HepG2 (cell line): Measurements from ENCODE around the gene LHPP. TPM values are rescaled to one million over a fixed set of nuclear protein-coding genes. Genes with fewer than 3 reads are reported as not detected.

Experiments used
- GLI4 ChIP-seq: sonication (generic); formaldehyde crosslinking; IDR thresholded peaks from 2 replicates; pipeline ENCODE4 v1.5.1; 2020; ENCODE audit warnings: missing genetic modification reagents, mild to moderate bottlenecking, moderate library complexity, borderline replicate concordance
- JUND ChIP-seq: sonication (generic); formaldehyde crosslinking; IDR thresholded peaks from 2 replicates; pipeline ENCODE4 v1.8.0; 2022; ENCODE audit warnings: mild to moderate bottlenecking, missing genetic modification reagents
- KLF12 ChIP-seq: sonication (generic); formaldehyde crosslinking; IDR thresholded peaks from 2 replicates; pipeline ENCODE4 v1.4.0; 2020; ENCODE audit warnings: missing genetic modification reagents, borderline replicate concordance
- MEF2D ChIP-seq: sonication (generic); formaldehyde crosslinking; IDR thresholded peaks from 2 replicates; pipeline ENCODE4 v1.5.1; 2020; ENCODE audit warnings: mild to moderate bottlenecking, missing genetic modification reagents
- SIX4 ChIP-seq: sonication (generic); formaldehyde crosslinking; IDR thresholded peaks from 2 replicates; pipeline ENCODE4 v1.4.0; 2020; ENCODE audit warnings: missing genetic modification reagents
- YEATS2 ChIP-seq: sonication (generic); formaldehyde crosslinking; IDR thresholded peaks from 2 replicates; pipeline ENCODE4 v1.4.0; 2020; ENCODE audit warnings: missing genetic modification reagents, borderline replicate concordance
- ZNF230 ChIP-seq: sonication (generic); formaldehyde crosslinking; IDR thresholded peaks from 2 replicates; pipeline ENCODE4 v1.4.0; 2020; ENCODE audit warnings: mild to moderate bottlenecking, missing genetic modification reagents
- ZNF747 ChIP-seq: sonication (generic); formaldehyde crosslinking; IDR thresholded peaks from 2 replicates; pipeline ENCODE4 v1.8.1; 2023; ENCODE audit warnings: missing genetic modification reagents, mild to moderate bottlenecking, borderline replicate concordance
- ZNF788 ChIP-seq: sonication (generic); formaldehyde crosslinking; IDR thresholded peaks from 2 replicates; pipeline ENCODE4 v1.5.0; 2020; ENCODE audit warnings: mild to moderate bottlenecking, missing genetic modification reagents, borderline replicate concordance
- polyA plus RNA-seq, 8 experiments: library from polyadenylated mRNA; depleted of rRNA in 3 of 8; stranded (reverse) in 7 of 8; unstranded in 1 of 8; fragments of >200 nt; fragmentation: Illumina TruSeq in 4 of 8; extraction: Trizol in 4 of 8; gene quantifications; 2 replicates each; pipeline versions ENCODE4 v1.2.1 to v1.2.3, GENCODE V29; 2011 to 2016; ENCODE audit warnings: low read depth in 4 of 8, missing spikeins in 1 of 8, mixed read lengths in 1 of 8; ENCODE audit not compliant: insufficient read depth in 1 of 8
- total RNA-seq, 5 experiments: library from RNA; depleted of rRNA; stranded (reverse); fragments of >200 nt; fragmentation: Illumina TruSeq; extraction: Trizol; gene quantifications; 2 replicates each; pipeline ENCODE4 v1.2.3, GENCODE V29; 2016; ENCODE audit warnings: low read depth in 1 of 5
- TF ChIP-seq, protein P1 (sequence below): sonication (generic); formaldehyde crosslinking; IDR thresholded peaks from 2 replicates; pipeline ENCODE4 v1.8.1; 2023; ENCODE audit warnings: mild to moderate bottlenecking, missing genetic modification reagents
- TF ChIP-seq, protein P2 (sequence below): sonication (generic); formaldehyde crosslinking; IDR thresholded peaks from 2 replicates; pipeline ENCODE4 v1.4.0; 2020; ENCODE audit warnings: mild to moderate bottlenecking, missing genetic modification reagents, borderline replicate concordance
- TF ChIP-seq, protein P3 (sequence below): sonication (generic); formaldehyde crosslinking; IDR thresholded peaks from 2 replicates; pipeline ENCODE4 v1.4.0; 2020; ENCODE audit warnings: missing genetic modification reagents

Gene LHPP
- total and polyA plus RNA-seq, 2 of the 13 experiments (the other 11 are each of a cell fraction or from before 2014, with no cell fraction given) = 5.2 to 13.1 TPM

DNA sequence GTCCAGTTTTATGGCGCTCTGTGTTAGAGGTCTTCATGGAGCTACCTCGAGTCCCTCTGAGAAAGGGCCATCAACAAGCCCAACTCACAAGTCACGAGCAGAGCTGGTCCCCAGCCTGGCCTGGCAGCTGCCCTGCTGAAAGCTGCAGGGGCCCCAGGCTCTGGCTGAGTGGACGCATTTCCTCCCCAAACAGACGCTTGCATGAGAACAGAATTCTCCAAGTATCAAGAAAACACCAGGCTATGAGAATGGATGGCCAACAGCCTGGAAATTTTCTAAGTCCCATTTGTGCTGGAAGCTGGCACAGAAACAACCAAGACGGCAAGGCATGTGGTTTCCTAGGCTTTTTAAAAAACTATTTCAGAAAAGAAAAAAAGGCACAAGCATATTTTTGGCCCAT lies 167.8 kb downstream of the LHPP start (continued):
- TF ChIP-seq, protein P1, sequence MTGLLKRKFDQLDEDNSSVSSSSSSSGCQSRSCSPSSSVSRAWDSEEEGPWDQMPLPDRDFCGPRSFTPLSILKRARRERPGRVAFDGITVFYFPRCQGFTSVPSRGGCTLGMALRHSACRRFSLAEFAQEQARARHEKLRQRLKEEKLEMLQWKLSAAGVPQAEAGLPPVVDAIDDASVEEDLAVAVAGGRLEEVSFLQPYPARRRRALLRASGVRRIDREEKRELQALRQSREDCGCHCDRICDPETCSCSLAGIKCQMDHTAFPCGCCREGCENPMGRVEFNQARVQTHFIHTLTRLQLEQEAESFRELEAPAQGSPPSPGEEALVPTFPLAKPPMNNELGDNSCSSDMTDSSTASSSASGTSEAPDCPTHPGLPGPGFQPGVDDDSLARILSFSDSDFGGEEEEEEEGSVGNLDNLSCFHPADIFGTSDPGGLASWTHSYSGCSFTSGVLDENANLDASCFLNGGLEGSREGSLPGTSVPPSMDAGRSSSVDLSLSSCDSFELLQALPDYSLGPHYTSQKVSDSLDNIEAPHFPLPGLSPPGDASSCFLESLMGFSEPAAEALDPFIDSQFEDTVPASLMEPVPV (CRISPR knock-in tag) = no peak
- TF ChIP-seq, protein P2, sequence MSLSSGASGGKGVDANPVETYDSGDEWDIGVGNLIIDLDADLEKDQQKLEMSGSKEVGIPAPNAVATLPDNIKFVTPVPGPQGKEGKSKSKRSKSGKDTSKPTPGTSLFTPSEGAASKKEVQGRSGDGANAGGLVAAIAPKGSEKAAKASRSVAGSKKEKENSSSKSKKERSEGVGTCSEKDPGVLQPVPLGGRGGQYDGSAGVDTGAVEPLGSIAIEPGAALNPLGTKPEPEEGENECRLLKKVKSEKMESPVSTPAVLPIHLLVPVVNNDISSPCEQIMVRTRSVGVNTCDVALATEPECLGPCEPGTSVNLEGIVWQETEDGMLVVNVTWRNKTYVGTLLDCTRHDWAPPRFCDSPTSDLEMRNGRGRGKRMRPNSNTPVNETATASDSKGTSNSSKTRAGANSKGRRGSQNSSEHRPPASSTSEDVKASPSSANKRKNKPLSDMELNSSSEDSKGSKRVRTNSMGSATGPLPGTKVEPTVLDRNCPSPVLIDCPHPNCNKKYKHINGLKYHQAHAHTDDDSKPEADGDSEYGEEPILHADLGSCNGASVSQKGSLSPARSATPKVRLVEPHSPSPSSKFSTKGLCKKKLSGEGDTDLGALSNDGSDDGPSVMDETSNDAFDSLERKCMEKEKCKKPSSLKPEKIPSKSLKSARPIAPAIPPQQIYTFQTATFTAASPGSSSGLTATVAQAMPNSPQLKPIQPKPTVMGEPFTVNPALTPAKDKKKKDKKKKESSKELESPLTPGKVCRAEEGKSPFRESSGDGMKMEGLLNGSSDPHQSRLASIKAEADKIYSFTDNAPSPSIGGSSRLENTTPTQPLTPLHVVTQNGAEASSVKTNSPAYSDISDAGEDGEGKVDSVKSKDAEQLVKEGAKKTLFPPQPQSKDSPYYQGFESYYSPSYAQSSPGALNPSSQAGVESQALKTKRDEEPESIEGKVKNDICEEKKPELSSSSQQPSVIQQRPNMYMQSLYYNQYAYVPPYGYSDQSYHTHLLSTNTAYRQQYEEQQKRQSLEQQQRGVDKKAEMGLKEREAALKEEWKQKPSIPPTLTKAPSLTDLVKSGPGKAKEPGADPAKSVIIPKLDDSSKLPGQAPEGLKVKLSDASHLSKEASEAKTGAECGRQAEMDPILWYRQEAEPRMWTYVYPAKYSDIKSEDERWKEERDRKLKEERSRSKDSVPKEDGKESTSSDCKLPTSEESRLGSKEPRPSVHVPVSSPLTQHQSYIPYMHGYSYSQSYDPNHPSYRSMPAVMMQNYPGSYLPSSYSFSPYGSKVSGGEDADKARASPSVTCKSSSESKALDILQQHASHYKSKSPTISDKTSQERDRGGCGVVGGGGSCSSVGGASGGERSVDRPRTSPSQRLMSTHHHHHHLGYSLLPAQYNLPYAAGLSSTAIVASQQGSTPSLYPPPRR (CRISPR knock-in tag) = no peak
- TF ChIP-seq, protein P3, sequence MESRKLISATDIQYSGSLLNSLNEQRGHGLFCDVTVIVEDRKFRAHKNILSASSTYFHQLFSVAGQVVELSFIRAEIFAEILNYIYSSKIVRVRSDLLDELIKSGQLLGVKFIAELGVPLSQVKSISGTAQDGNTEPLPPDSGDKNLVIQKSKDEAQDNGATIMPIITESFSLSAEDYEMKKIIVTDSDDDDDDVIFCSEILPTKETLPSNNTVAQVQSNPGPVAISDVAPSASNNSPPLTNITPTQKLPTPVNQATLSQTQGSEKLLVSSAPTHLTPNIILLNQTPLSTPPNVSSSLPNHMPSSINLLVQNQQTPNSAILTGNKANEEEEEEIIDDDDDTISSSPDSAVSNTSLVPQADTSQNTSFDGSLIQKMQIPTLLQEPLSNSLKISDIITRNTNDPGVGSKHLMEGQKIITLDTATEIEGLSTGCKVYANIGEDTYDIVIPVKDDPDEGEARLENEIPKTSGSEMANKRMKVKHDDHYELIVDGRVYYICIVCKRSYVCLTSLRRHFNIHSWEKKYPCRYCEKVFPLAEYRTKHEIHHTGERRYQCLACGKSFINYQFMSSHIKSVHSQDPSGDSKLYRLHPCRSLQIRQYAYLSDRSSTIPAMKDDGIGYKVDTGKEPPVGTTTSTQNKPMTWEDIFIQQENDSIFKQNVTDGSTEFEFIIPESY (CRISPR knock-in tag) = no peak
- no peak for TF ChIP-seq ZNF230 (CRISPR knock-in tag)
- TF ChIP-seq GLI4 (CRISPR knock-in tag) = no peak
- TF ChIP-seq YEATS2 (CRISPR knock-in tag) = no peak
- TF ChIP-seq ZNF788 (CRISPR knock-in tag) = no peak
- TF ChIP-seq MEF2D (CRISPR knock-in tag) = no peak
- TF ChIP-seq JUND (CRISPR knock-in tag) = no peak
- TF ChIP-seq SIX4 (CRISPR knock-in tag) = no peak
- no peak for TF ChIP-seq ZNF747 (CRISPR knock-in tag)
- no peak for TF ChIP-seq KLF12
